Stimulated activated CD8-positive, alpha-beta memory T cell treated with anti-CD3 and anti-CD28 coated beads, Interleukin-4, amount 100 ng/mL, for 48 hours (primary cell): ENCODE data around the gene CD99L2.

ENCODE experiments used
- DNase-seq: peaks from one replicate; pipeline ENCODE4 v3.0.0-alpha.2; 2020

The CD99L2 gene, protein sequence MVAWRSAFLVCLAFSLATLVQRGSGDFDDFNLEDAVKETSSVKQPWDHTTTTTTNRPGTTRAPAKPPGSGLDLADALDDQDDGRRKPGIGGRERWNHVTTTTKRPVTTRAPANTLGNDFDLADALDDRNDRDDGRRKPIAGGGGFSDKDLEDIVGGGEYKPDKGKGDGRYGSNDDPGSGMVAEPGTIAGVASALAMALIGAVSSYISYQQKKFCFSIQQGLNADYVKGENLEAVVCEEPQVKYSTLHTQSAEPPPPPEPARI

DNA sequence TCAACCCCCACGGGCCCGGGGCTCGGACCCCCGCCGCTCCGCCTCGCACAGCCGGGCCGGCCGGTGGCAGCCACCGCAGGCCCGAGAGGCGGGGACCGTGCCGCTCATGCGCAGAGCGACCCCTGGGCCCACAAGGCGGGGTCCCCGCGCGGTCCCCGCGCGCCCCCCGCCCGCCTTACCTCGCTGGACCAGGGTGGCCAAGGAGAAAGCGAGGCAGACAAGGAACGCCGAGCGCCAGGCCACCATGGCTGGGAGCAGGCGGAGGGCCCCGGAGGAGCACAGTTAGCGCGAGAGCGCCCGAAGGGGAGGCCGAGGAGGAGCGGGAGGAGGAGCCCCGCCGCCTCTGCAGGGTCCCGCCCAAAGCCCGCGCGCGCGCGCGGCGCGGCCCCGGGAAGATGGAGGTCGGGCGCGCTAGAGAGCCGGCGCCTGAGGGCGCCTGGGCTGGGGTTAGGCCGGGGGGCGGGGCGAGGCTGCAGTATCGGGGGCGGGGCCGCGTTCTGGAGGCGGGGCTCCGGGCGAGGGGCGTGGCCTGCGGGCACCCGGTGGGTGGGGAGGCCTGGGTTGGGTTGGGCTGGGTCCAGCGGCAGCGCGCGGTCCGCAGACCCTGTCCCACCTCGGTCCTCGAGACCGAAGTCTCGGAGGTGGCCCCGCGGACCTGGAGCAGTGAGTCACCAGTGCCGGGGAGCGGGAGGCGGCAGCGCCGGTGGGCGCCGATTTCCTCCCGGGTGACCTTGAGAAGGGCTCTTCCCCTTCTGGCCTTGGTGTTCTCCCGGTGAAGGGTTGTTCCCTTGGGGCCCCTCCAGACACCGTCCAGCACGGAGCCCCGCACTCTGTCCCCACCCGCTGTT lies at the start of gene CD99L2:
TSS of gene CD99L2 (minus strand) at position 326 of the 848 bp plus-strand sequence. CDS start at position 246, 80 bp downstream.
- peak; percentile 93 for DNase-seq

DNA sequence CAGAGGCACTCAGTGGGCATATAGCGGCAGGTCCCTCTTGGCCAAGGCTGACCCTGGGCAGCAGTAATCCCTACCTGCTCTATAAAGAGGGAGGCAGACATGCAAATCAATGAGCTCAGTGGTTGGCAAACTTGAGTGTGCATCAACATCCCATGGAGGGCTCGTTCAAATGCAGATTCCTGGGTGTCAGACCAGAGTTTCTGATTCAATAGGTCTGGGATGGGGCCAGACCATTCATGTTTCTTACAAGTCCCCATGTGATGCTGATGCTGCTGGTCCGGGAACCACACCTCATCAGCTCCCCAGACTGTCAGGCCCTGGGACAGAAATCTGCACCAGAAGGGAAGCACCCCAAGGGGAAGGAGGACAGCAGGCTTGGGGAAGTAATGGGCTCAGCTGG lies 45.8 kb upstream of the CD99L2 start:
- no peak for DNase-seq

DNA sequence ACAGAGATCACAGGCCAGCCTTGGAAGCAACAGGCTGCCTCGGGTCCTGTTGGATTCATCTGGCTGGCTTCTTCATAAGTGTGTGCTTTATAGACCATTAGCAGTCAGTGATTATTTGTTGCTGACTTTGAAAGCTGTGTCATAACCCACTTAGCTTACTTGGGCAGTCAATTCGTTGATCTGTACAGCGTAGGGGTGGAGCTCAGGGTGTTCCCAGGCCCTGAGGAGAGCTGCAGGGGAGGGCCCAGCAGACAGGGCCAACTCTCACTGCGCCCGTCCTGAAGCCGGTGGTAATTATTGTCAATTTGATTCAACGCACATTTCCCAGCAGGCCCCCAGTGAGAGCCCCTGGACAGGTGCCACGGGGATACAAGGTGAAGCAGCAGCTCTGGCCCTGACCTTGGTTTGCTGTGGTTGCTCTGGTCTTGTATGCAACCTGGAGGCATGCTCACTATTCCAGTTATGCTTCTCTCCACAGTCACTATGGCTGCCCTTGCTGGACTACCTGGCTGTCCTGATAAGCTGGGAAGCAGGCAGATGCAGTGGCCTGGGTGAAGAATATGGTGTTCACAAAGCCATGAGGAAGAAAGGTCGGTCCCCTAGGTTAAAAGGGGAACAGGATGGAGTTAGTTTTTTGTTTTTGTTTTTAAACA lies 44.6 kb upstream of the CD99L2 start:
- no peak for DNase-seq

DNA sequence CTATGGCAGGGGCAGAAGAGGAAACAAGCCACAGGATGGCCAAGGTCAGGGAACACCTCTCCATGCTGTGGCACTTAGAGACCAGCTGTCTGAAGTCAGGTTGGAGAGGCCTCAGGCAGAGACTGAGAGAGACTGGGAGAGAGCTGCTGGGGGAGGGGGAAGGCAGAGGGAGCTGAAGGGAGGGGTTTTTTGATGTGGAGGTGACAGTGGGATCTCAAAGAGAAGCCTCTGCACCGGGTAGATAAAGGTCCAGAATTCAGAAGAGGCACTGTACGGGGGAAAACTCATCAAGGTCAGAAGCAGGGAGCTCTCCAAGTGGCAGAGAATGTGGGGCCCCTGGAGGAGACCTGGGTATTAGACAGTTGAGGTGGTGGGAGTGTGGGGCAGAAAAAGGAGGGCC lies 43.1 kb upstream of the CD99L2 start:
- no peak for DNase-seq

DNA sequence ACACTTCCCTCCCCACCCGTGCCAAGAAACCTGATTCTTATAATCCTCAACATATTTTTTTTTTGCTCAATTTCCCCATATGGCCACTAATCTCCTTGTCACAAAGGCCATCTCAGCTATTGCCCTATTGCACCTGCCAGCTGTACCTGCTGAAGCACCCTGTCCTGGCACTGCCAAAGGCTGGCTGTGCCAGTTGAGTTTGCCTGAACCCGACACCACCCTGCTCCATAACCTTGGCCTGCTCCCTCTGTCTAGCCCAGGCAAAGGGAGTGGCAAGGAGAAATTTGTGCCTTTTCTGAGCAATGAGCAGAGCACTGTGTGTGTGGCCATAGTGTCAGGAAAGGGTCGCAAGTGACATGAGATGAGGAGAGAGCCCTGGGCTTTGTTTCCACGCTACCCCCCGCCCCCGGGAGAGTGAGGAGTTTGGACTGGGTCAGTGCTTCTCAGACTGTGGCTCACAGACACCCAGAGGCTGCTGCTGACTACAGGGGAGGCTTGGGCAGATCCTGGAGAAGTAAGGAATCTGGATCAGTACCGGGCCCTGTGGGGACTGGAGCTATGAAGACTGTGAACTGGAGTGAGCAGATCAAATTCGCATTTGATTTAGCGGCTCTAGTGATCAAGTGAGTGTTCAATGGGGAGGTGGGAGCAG lies 42.5 kb upstream of the CD99L2 start:
- DNase-seq: no peak

DNA sequence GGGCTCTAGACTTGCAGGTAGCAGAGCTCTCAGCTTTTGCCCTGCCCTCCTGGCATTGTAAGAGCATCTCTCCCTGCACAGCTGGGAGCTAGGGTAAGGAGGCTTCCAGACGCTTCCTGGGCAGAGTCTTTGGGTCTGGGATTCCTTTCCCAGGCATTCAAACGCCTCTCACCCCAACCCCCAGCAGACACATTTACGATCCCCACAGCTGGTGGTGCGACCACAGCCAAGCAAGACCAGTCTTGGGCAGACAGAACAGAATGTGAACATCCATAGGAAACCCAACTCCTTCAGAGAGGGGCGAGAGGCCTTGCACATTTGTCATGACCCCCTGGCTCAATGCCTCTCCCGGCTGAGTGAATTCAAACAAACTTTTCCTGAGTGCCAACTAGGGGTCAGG lies 38.1 kb upstream of the CD99L2 start:
- DNase-seq: no peak

DNA sequence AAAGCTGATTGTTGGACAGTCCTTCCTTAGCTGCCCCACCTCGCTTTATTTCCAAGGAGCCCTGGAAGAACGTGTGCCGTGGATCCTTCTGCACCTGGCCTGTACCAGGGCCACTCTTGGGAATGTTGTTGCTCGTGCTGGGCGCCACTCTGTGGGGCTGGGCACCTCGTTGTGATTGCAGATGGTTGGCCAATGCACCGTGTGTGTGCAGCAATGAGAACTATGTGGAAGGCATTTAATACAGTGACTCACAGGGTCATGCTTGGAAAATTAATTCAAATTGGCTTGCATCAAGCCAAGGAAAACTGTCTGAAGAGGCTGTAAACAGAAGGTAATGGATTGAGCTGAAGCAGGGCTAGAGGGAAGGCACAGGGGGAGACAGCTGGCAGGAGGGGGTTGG lies 37.0 kb upstream of the CD99L2 start:
- DNase-seq: no peak

DNA sequence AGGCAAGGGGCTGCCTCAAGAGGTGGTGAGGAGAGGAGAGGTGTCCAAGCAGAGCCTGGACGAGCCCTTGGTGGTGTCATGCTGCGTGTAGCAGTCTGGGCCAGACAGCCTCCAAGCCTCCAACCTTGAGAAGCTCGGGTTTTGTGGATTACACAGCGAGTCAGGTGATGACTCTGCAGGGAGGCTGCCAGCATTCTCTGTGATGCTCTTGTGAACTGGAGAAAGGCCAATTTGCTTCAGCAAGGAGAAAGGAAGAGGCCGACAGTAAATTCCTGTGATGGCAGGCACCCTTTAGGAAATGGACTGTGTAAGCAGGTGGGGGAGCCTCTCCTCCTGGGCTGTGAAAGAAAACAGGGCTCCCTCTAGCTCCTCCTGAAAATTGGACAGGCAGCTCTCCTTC lies 36.0 kb upstream of the CD99L2 start:
- no peak for DNase-seq

DNA sequence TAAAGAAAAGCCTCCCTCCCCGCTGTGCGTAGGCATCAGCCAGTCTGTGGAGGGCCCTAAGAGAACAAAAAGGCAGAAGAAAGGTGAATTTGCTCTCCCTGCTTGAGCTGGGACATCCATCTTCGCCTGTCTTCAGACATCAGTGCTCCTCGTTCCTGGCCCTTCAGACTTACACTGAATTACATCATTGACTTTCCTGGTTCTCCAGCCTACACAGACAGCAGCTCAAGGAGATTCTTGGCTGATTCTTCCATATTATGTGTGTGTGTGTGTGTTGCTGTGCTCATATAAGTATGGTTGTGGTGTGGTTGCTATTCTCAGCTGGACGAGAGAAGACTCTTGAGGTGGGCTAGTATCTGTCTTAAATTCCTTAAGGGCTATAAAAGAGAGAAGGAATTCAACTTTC lies 35.5 kb upstream of the CD99L2 start:
- DNase-seq: no peak

DNA sequence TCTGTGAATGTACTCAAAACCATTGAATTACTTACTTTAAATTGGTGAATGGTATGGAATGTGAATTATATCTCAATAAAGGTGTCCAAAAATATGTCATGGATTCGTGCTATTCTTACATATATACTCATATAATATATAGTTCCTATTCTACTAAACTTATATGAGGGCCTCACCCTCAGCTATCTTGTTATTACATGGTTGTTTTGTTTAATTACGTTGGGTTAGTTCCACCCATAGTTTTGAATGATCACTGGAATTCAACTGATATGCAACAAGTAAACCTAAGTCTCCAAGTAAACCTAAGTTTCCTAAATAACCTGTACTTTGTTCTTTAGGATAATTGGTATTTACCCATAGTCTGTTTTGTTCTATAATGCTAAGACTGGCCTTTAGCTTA lies 30.6 kb upstream of the CD99L2 start:
- DNase-seq: no peak

DNA sequence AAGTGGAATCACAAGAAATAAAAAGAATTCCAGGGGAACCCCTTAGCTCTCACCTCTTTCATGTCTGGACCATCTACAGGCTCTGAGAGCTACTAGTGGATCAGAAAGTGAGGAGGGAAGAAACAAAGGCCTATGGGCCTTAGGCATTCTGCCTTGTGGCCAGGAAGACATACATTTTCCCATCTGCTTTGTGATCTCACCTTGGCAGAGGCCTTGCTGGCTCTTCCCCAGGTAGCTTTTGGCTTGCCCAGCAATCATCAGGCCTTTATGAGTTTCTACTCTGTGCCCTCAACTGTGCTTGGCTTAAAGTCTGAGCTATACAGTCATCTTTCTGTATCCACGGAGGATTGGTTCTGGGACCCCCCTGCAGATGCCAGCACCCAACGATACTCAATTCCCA lies 28.3 kb upstream of the CD99L2 start:
- DNase-seq: no peak

DNA sequence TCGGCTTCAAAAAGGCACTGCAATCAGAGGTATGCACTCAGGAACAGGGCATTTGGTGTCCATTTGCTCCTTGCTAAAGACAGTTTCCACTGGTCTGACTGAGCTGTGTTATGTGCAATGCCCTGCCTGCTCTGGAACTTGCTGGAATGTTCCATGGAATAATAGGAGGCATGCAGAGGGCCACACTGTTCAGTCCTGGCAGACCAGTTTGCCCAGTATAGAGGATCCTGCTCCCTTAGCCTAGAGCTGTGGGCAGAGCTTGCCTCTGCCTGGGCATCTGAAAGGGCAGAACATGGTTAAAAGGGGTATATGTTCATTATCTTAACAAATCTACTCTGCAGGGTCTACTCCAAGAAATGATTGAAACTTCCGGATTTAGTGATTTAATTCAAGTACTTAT lies 27.8 kb upstream of the CD99L2 start:
- no peak for DNase-seq

DNA sequence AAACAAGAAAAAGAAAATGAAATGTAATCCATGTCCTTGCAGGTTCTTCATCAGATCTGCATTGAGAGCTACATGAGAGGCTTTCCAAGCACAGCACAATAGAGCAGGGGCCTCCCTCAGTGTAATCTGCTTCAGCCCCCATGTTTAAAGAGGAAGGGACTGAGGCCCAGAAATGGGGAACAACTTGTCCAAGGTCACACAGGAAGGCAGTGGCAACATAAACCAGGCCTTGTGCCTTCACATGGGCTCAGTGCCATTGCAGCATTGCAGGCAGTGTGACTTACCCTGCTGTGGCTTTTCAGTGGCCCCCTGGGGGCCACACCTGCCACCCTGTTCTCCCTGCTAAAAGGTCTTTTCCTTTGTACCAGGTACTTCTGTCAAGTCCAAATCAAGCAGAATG lies 20.9 kb upstream of the CD99L2 start:
- no peak for DNase-seq

DNA sequence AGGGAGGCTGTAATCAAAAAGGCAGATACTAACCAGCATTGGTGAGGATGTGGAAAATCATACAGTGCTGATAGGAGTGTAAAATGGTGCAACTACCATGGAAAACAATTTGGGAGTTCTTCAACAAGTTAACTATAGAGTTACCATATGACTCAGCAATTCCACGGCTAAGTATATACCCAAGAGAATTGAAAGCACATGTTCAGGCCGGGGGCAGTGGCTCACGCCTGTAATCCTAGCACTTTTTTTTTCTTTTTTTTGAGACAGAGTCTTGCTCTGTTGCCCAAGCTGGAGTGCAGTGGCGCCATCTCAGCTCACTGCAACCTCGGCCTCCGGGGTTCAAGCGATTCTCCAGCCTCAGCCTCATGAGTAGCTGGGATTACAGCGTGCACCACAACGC lies 15.0 kb upstream of the CD99L2 start:
- DNase-seq: no peak

DNA sequence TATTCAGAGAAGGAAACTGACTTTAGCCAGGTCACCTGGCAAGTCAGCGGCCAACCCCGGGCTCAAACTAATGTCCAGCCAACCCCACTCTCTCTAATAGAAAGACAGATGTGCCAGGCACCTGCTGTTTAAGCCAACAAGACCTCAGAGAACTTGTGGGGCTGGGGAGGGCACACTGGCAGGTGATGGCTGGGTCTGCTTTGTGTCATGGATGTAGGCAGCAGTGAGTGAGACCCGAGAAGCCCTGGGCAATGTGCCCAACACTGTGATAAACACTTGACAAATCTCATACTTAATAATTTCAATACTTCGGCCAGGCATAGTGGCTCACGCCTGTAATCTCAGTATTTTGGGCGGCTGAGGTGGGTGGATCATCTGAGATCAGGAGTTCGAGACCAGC lies 9.0 kb upstream of the CD99L2 start:
- DNase-seq: no peak

DNA sequence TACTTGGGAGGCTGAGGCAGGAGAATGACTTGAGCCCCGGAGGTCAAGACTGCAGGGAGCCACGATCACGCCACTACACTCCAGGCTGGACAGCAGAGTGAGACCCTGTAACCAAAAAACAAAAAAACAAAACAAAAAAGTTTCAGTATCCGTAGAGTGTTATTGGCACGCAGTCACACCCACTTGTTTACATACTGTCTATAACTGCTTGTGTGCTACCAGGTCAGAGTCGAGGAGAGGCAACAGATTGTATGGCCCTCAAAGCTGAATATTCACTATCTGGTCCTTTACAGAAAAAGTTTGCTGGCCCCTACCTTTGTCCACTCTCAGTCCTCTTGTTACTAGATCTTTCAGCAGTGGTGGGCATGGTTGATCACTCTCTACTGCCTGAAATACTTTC lies 8.2 kb upstream of the CD99L2 start:
- no peak for DNase-seq

DNA sequence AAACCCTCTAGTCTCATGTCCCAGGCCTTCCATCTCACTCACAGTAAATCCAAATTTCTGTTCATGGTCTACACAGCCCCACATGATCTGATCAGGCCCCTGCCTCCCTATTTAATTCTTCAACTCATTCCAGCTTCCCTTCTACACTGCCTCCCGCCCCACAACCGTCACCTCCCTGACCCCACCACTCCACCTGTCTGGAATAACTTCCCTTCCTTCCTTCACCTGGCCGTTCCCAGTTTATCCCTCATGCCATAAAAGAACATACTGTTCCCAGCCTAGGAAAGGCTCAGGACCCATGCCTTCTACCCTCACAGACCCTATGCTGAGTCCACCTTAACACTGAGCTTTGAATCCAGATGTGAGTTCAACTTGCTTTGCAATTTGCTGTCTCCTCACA lies 6.8 kb upstream of the CD99L2 start:
- no peak for DNase-seq

DNA sequence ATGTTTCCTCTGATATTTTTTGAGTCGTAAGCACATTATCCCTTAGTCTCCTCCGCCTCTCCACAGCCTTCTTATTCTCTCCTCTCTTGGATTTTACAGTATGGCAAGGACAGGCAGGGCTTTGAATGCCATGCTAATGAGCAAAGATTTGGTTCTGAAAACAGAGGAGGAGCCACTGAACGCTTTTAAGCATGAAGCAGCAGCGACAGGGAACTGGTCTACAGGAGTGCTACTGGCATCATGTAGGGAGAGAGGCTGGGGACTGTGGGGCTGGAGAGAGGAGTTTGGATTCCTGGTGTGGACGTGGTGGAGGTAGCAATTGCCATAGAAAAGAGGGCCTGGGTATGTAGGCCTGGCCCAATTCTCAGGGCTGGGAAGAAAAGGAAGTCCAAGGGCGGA lies 4.6 kb upstream of the CD99L2 start:
- DNase-seq: no peak

DNA sequence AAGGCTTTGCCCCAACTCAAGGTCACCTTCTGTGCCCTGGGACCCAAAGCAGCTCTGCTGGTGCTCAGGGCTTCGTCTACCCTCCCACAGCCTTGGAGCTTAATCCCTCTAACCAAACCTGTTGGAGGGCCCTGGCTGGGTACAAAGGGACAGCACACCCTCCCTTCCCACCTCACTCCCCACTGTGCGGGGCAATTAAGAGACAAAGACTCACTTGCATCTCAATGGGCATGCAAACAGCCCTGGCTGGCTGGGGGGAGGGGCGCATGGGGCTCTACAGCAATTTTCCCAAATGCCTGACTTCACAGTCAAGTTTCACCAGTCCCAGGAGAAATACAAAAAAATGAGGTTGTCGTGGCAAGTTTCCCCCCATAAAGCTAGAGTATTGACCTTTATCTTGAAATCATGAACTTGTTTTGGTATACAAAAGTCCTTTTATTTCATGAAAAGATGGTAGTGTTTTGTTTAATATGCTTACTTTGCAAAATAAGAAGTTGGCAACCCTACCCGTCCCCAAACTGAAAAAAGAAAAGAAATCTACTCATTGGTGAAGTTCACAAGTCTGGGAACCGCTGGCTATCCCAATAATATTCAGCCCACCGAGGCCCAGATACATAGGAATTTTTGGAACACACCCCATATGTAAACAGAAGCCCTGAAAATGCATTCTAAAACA lies 4.1 kb upstream of the CD99L2 start:
- DNase-seq: no peak

DNA sequence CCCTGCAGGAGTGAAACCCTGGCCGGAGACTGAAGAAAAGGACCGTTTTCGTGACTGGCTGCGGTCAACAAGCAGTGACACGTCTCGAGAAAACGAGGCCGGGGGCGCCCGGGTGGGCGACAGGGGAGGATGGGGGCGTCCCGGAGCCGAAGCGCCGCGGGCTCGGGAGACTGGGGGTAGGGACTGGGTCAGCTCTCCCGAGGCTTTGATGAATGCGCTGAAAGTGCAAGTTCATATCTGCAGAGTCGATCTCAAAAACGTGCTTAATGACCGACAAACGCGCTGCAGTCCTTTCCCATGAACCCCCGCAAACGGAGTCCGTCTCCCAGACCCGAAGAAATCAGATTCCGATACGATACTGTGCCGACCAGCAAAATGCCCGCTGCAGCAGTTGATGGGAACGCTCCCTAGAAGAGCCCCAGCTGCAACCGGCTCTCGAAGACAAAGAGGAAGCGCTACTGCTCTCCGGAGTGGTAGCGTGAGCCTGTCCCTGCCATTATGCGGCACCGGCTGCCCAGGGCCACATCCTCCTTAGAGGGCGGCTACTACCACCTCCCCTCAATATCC lies 806 bp upstream of the CD99L2 start:
- peak; percentile 34 for DNase-seq

DNA sequence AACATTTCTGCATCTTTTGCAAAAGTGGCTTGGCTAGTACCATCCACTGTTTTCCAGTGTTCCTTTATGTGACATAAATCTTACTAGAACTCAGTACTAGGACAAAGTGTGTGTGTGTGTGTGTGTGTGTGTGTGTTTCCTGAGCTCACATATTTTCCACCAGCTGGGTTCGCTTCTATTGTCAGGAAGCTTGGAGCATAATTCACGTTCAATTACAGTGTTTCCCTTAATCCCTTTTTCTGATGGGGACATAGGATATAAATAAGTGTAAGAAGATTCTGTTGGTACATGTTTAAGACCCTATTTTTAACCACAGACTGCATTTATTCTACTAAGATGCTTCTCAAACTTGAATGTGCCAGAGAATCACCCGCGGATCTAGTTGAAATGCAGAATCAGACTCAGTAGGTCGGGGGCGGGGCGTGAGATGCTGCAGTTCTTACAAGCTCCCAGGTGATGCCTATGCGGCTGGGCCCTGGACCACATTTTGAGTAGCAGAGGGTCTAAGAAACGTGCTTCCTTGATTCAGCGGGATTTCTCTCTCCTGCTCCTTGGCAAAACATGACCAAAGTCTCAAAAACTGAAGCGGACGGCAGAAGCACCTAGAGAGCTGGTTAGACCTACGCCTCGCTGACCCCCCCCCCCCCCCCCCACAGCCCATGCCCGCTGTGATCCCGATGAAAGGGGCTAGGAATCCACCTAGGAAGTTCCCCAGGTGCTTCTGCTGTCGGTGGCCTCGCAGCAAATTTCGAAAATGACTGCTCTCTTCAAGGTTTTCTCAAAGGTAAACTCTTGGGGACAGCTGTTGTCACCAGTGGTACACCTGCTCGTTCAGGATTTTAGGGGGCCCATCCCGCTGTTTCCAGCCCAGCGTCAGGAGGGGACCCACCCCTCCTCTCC lies 797 bp downstream of the CD99L2 start:
- DNase-seq: peak; percentile 65

DNA sequence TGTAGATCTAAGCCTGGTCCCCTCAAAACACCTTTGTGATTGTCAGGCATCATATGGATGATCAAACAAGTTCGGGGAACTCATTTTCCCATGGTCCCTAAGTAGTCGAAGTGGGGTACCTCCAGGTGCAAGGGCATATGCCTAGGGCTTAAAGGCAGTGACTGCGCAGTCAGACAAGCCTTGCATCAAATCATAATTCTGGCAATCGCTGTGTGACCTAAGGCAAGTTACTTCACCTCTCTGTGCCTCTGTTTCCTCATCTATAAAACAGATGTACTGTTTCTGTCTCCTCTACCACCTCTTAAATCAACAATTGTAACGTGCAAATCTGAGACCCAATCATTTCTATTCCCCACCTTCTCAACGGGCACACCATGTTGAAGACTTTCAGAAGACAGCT lies 1.8 kb downstream of the CD99L2 start:
- DNase-seq: no peak
